K562 (cell line): ENCODE data around the gene AHCYL1.

Experiments
- CHD2 ChIP-seq: IDR thresholded peaks from 2 replicates; pipeline ENCODE4 v1.6.1; 2011; ENCODE audit warnings: low read depth, low read length
- CTCF ChIP-seq, 3 experiments: IDR thresholded peaks in 2 of 3; conservative IDR thresholded peaks in 1 of 3; 2 replicates each; pipeline ENCODE4 v1.5.1; 2011 to 2012; ENCODE audit warnings: low read length in 3 of 3, mild to moderate bottlenecking in 3 of 3, control low read depth in 2 of 3, improper control_type of control experiment in 1 of 3, inconsistent platforms in 1 of 3, low read depth in 1 of 3, mixed read lengths in 1 of 3, moderate library complexity in 1 of 3; ENCODE audit not compliant: insufficient read depth in 2 of 3
- EP300 ChIP-seq: IDR thresholded peaks from 2 replicates; pipeline ENCODE4 v1.6.1; 2012; ENCODE audit warnings: low read length, improper control_type of control experiment
- GMEB1 ChIP-seq: fragments of 250-450 bp; sonication (Bioruptor Pico); IDR thresholded peaks from 2 replicates; pipeline ENCODE4 v1.4.0; 2020; ENCODE audit warnings: mild to moderate bottlenecking
- LEF1 ChIP-seq: fragments of 450-650 bp; IDR thresholded peaks from 2 replicates; pipeline ENCODE4 v1.6.1; 2016; ENCODE audit warnings: mild to moderate bottlenecking
- NCOA2 ChIP-seq, 2 experiments: fragments of 450-650 bp; IDR thresholded peaks; 2 replicates each; pipeline ENCODE4 v1.6.1; 2018; ENCODE audit warnings: mild to moderate bottlenecking in 2 of 2, moderate library complexity in 1 of 2; ENCODE audit not compliant: partially characterized antibody in 2 of 2
- NR3C1 ChIP-seq: sonication (generic); formaldehyde crosslinking; IDR thresholded peaks from 2 replicates; pipeline ENCODE4 v1.8.1; 2022; ENCODE audit warnings: missing genetic modification reagents
- RBM34 ChIP-seq: fragments of 200-400 bp; formaldehyde crosslinking; IDR thresholded peaks from 2 replicates; pipeline ENCODE4 v1.6.1; 2018; ENCODE audit warnings: low read length, borderline replicate concordance; ENCODE audit not compliant: insufficient read depth
- REST ChIP-seq, 2 experiments: fragments of 450-650 bp; formaldehyde crosslinking in 1 of 2; IDR thresholded peaks; 2 replicates each; pipeline versions ENCODE4 v1.4.0 to v1.6.1; 2014 to 2020; ENCODE audit warnings: mild to moderate bottlenecking in 2 of 2, borderline replicate concordance in 1 of 2, low read depth in 1 of 2
- THAP12 ChIP-seq: fragments of 250-450 bp; sonication (Bioruptor Pico); IDR thresholded peaks from 2 replicates; pipeline ENCODE4 v1.9.0; 2021; ENCODE audit warnings: mild to moderate bottlenecking, inconsistent platforms
- ZNF263 ChIP-seq: sonication (generic); formaldehyde crosslinking; IDR thresholded peaks from 2 replicates; pipeline ENCODE4 v1.8.0; 2022; ENCODE audit warnings: mild to moderate bottlenecking, missing genetic modification reagents, borderline replicate concordance
- ZNF444 ChIP-seq: fragments of 250-450 bp; sonication (Bioruptor Pico); IDR thresholded peaks from 2 replicates; pipeline ENCODE4 v1.4.0; 2020; ENCODE audit warnings: mild to moderate bottlenecking, moderate library complexity
- ZNF780A ChIP-seq: fragments of 250-450 bp; sonication (Bioruptor Pico); IDR thresholded peaks from 2 replicates; pipeline ENCODE4 v1.5.0; 2021; ENCODE audit warnings: mild to moderate bottlenecking

DNA sequence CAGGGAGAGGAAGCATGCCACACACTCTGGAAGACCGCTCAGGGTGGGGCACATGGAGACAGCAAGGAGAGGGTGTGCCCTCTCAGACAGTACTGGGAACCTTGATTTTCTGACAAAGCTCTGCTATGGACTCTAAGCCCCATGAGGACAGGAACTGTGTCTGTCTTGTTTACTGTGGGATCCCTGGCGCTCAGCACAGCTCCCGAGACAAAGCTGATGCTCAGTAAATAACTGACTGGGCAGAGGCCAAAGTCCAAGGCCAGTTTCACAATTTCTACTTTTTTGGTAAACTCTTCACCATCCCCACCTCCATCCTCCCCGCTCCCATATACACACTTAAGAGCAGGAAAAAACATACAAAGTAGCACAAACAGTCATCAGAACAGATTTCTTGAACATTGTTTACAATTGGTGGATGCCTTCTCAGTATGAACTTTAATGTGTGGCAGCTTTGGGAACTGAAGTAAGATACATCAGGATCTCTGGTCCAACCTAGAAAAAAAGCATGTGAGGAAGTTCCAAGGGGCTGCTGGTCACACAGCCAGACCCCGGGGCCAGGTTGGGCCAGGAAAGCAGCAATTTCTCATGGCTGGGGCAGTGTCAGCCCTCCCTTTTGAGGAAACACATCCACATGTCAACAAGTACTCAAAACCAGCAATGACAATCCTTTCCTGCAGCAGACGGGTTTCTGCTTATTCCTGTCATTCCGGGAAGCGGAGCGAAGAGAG, 5.6 kb upstream of the AHCYL1 start:
- TF ChIP-seq RBM34 = no peak
- TF ChIP-seq EP300 = no peak
- no peak for TF ChIP-seq ZNF780A (CRISPR knock-in tag)
- TF ChIP-seq NR3C1 (CRISPR knock-in tag) = no peak
- TF ChIP-seq ZNF444 = no peak
- no peak for TF ChIP-seq LEF1
- no peak for TF ChIP-seq CTCF (IDR thresholded peaks at IDR 0.05 in 2 of 3, conservative IDR thresholded peaks at IDR 0.05 in 1 of 3; ENCODE audit: insufficient read depth in 2 of 3, low read depth in 1 of 3, low read length in 3 of 3)
- TF ChIP-seq NCOA2 (IDR thresholded peaks at IDR 0.05; ENCODE audit: partially characterized antibody in 2 of 2) = no peak
- TF ChIP-seq REST (IDR thresholded peaks at IDR 0.05; ENCODE audit: borderline replicate concordance) = no peak
- no peak for TF ChIP-seq REST (CRISPR knock-in tag; IDR thresholded peaks at IDR 0.05; ENCODE audit: low read depth)
- no peak; the same call in 1 of the 2 replicates for TF ChIP-seq ZNF263 (CRISPR knock-in tag)
- TF ChIP-seq THAP12 (CRISPR knock-in tag) = no peak
- TF ChIP-seq CHD2 = no peak
- TF ChIP-seq GMEB1 (CRISPR knock-in tag) = no peak
